Hepatocyte (in vitro differentiated cells): ENCODE measurements around the gene CPB2. TPM values are rescaled to one million over a fixed set of nuclear protein-coding genes. Genes with fewer than 3 reads are reported as not detected.

Source experiments
- DNase-seq: peaks from one replicate; pipeline ENCODE4 v3.0.0-alpha.2; 2016; ENCODE audit warnings: low spot score
- H2AFZ ChIP-seq: fragments of 200-600 bp; sonication (generic); 2 replicates; pipeline ENCODE4 v1.6.0; 2016; ENCODE audit warnings: antibody characterized with exemption, mild to moderate bottlenecking
- H3K27ac ChIP-seq: fragments of 200-600 bp; sonication (generic); 2 replicates; pipeline ENCODE4 v1.5.1; 2016; ENCODE audit warnings: mild to moderate bottlenecking
- H3K27me3 ChIP-seq: fragments of 200-600 bp; sonication (generic); 2 replicates; pipeline ENCODE4 v1.6.1; 2016
- H3K36me3 ChIP-seq: fragments of 200-600 bp; sonication (generic); replicated peaks from 2 replicates; pipeline ENCODE4 v1.5.1; 2016; ENCODE audit warnings: low read depth; ENCODE audit not compliant: insufficient read depth
- H3K4me1 ChIP-seq: fragments of 200-600 bp; sonication (generic); 2 replicates; pipeline ENCODE4 v1.5.1; 2016; ENCODE audit warnings: mild to moderate bottlenecking, moderate library complexity; ENCODE audit not compliant: insufficient read depth
- H3K4me2 ChIP-seq: fragments of 200-600 bp; sonication (generic); 2 replicates; pipeline ENCODE4 v1.6.0; 2016
- H3K4me3 ChIP-seq: fragments of 200-600 bp; sonication (generic); 2 replicates; pipeline ENCODE4 v1.5.1; 2016; ENCODE audit warnings: mild to moderate bottlenecking
- H3K79me2 ChIP-seq: fragments of 200-600 bp; sonication (generic); 2 replicates; pipeline ENCODE4 v1.6.0; 2017; ENCODE audit warnings: mild to moderate bottlenecking
- H3K9me2 ChIP-seq: fragments of 200-600 bp; sonication (generic); replicated peaks from 2 replicates; pipeline ENCODE4 v1.6.0; 2017; ENCODE audit warnings: mild to moderate bottlenecking; ENCODE audit not compliant: insufficient read depth
- H3K9me3 ChIP-seq: fragments of 200-600 bp; sonication (generic); 2 replicates; pipeline ENCODE4 v1.5.1; 2016; ENCODE audit warnings: low read depth, mild to moderate bottlenecking
- H4K20me1 ChIP-seq: fragments of 200-600 bp; sonication (generic); 2 replicates; pipeline ENCODE4 v1.6.0; 2016; ENCODE audit warnings: mild to moderate bottlenecking; ENCODE audit not compliant: insufficient read depth, poor library complexity, severe bottlenecking
- EZH2 ChIP-seq: fragments of 200-600 bp; sonication (generic); IDR thresholded peaks from 2 replicates; pipeline ENCODE4 v1.6.1; 2016; ENCODE audit warnings: antibody characterized with exemption, mild to moderate bottlenecking, borderline replicate concordance
- EZH2phosphoT487 ChIP-seq: fragments of 200-600 bp; sonication (generic); IDR thresholded peaks from one replicate; pipeline ENCODE4 v1.6.1; 2018; ENCODE audit warnings: antibody characterized with exemption, mild to moderate bottlenecking, low read depth, moderate library complexity; ENCODE audit not compliant: unreplicated experiment, severe bottlenecking
- WGBS: methylation state at CpG from one replicate; pipeline ENCODE4 v1.1.6; 2016; ENCODE audit warnings: low lambda C conversion rate; ENCODE audit errors: missing lambda C conversion rate; 5-methylcytosine and 5-hydroxymethylcytosine counted together
- polyA plus RNA-seq: library from polyadenylated mRNA; unstranded; fragments of >200 nt; fragmentation: Nextera tagmentation; extraction: Ambion mirVana; gene quantifications from 2 replicates; pipeline ENCODE4 v1.2.1, GENCODE V29; 2016
- total RNA-seq: library from RNA; depleted of rRNA; stranded (reverse); fragments of >200 nt; gene quantifications from 2 replicates; pipeline ENCODE4 v1.2.3, GENCODE V29; 2014
- TF ChIP-seq, protein P1 (sequence below): fragments of 200-600 bp; sonication (generic); IDR thresholded peaks from 2 replicates; pipeline ENCODE4 v1.5.1; 2016; ENCODE audit warnings: antibody characterized with exemption, mild to moderate bottlenecking; ENCODE audit not compliant: poor library complexity

CPB2 gene
- total and polyA plus RNA-seq, 2 experiments from 2014 or later, result 43.3 to 54.6 TPM

DNA sequence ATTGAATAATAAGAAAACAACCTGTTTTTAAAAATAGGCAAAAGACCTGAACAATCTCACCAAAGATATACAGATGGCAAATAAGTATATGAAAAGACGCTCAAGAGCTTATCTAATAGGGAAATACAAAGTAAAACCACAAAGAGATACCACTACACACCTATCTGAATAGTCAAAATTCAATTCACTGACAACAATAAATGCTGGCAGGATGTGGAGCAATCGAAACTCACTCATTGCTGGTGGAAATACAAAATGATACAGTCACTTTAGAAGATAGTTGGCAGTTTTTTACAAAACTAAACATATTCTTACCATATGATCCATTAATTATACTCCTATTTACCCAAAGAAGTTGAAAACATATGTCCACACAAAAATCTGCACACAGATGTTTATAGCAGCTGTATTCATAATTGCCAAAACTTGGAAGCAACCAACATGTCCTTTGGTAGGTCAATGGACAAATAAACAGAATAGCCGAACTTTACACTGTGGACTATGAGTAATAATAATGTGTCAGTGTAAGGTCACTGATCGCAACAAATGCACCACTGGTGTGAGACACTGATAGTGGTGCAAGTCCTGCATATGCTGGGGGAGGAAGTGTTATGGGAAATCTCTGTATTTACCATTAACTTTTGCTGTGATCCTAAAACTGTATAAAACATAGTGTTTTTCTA, 73.1 kb downstream of the CPB2 start:
- TF ChIP-seq EZH2 (no peak), EZH2phosphoT487 (no peak)
- TF ChIP-seq, protein P1, sequence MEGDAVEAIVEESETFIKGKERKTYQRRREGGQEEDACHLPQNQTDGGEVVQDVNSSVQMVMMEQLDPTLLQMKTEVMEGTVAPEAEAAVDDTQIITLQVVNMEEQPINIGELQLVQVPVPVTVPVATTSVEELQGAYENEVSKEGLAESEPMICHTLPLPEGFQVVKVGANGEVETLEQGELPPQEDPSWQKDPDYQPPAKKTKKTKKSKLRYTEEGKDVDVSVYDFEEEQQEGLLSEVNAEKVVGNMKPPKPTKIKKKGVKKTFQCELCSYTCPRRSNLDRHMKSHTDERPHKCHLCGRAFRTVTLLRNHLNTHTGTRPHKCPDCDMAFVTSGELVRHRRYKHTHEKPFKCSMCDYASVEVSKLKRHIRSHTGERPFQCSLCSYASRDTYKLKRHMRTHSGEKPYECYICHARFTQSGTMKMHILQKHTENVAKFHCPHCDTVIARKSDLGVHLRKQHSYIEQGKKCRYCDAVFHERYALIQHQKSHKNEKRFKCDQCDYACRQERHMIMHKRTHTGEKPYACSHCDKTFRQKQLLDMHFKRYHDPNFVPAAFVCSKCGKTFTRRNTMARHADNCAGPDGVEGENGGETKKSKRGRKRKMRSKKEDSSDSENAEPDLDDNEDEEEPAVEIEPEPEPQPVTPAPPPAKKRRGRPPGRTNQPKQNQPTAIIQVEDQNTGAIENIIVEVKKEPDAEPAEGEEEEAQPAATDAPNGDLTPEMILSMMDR, result no peak

GRCh38 chr13:46025157-46025556, 79.7 kb downstream of the CPB2 start:
- no peak for DNase-seq
- no peak for TF ChIP-seq EZH2
- Histone ChIP-seq H3K36me3 (no peaks in the 10 kb centered on the region), H3K4me1 (no peaks in the 10 kb centered on the region), H3K4me2 (no peak overlapping the region), H3K9me2 (no peaks in the 10 kb centered on the region), H4K20me1 (no peaks in the 10 kb centered on the region), H3K27ac (no peak overlapping the region), H2AFZ (no peak overlapping the region), H3K27me3 (no peaks in the 10 kb centered on the region), H3K4me3 (no peak overlapping the region), H3K9me3 (no peaks in the 10 kb centered on the region), H3K79me2 (peaks cover 32% of the 10 kb centered on the region)
- WGBS, result 97% methylated on average over 4 of the region's 4 CpGs

More for the DNA sequence above, 73.1 kb downstream of the CPB2 start:
- H3K27me3 ChIP-seq, result no peaks in the 10 kb centered on the region
- DNase-seq, result no peak
- no peaks in the 10 kb centered on the region for H3K36me3 ChIP-seq
- H3K27ac ChIP-seq, result no peak overlapping the region
- WGBS, result 98% methylated on average over 4 of the region's 4 CpGs
- no peaks in the 10 kb centered on the region for H4K20me1 ChIP-seq
- H3K4me1 ChIP-seq, result no peaks in the 10 kb centered on the region
- H3K79me2 ChIP-seq, result peaks cover 60% of the 10 kb centered on the region
- H3K9me3 ChIP-seq, result peaks cover 7% of the 10 kb centered on the region
- H2AFZ ChIP-seq, result no peak overlapping the region
- H3K4me2 ChIP-seq, result no peak overlapping the region
- H3K9me2 ChIP-seq, result no peaks in the 10 kb centered on the region
- H3K4me3 ChIP-seq, result no peak overlapping the region

DNA sequence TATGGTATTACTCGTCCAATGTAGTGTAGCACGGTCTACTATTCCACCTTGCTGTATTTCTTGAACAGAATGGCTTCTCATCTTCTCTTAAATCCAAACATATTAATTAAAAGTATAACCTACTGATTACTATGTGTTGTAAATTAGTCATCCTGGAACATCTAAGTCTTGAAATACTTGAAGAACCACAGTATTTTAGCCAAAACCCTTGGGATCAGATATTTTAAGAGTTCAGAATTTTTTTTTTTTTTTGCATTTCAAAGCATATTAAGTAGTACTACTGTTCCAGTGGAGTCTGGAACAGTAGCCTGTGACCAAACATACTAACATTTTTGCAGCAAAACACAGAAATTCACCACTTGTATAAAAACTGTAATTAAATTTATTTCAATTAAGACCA, 82.4 kb downstream of the CPB2 start:
- H3K4me1 ChIP-seq, result no peaks in the 10 kb centered on the region
- TF ChIP-seq EZH2, result no peak
- TF ChIP-seq, protein P1, result no peak
- TF ChIP-seq EZH2phosphoT487, result no peak
- no peaks in the 10 kb centered on the region for H3K27me3 ChIP-seq
- H3K9me3 ChIP-seq, result no peaks in the 10 kb centered on the region
- no peak overlapping the region for H3K27ac ChIP-seq
- H3K4me3 ChIP-seq, result no peak overlapping the region
- H3K79me2 ChIP-seq, result peaks cover 12% of the 10 kb centered on the region
- H3K4me2 ChIP-seq, result no peak overlapping the region
- H3K9me2 ChIP-seq, result no peaks in the 10 kb centered on the region
- H3K36me3 ChIP-seq, result no peaks in the 10 kb centered on the region
- H4K20me1 ChIP-seq, result no peaks in the 10 kb centered on the region
- H2AFZ ChIP-seq, result no peak overlapping the region
- 94% methylated on average over 2 of the region's 2 CpGs for WGBS
- DNase-seq, result no peak

- TF ChIP-seq, protein P1, result no peak
- TF ChIP-seq EZH2, result no peak
- TF ChIP-seq EZH2phosphoT487, result no peak
- H3K4me3 ChIP-seq, result no peak overlapping the region
- H3K79me2 ChIP-seq, result no peaks in the 10 kb centered on the region
- no peaks in the 10 kb centered on the region for H4K20me1 ChIP-seq
- no peaks in the 10 kb centered on the region for H3K36me3 ChIP-seq
- H3K27ac ChIP-seq, result no peak overlapping the region
- no peak overlapping the region for H3K4me2 ChIP-seq
- no peaks in the 10 kb centered on the region for H3K27me3 ChIP-seq
- no peaks in the 10 kb centered on the region for H3K4me1 ChIP-seq
- no peak overlapping the region for H2AFZ ChIP-seq
- no peaks in the 10 kb centered on the region for H3K9me2 ChIP-seq
- no peaks in the 10 kb centered on the region for H3K9me3 ChIP-seq
- no peak for DNase-seq
Measured at GRCh38 chr13:46016216-46016615, 88.6 kb downstream of the CPB2 start.
